ENCODE measurements around the gene NEIL3. TPM values are rescaled to one million over a fixed set of nuclear protein-coding genes. Genes with fewer than 3 reads are reported as not detected.

The NEIL3 gene
- total and polyA plus RNA-seq, 10 of the 15 experiments (the other 5 are each of a cell fraction or from before 2014, with no cell fraction given): 3.0 to 13.8 (median 8.9) TPM

DNA sequence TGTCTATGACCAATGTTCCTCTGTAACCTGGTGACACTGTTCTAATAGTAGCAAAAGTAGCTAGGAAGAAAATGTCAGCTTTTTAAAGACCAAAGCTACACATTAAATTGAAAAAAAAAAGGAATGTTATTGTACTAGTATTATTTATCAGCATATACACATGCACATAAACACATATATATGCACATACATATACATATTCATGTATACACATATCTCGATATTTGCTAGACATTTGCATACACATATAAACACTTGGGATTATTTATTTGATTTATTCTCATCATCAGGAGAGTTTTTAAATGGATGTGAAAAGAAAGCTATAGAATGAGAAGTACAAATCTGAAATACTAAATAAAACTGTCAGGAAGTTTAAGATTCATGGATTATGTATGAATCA lies 21.3 kb upstream of the NEIL3 start:
- Histone ChIP-seq H3K27ac (ENCODE audit: control insufficient read depth, insufficient read depth) (no peak overlapping the region), H3K9me3 (replicated peaks; ENCODE audit: control insufficient read depth, insufficient read depth, low read length) (no peaks in the 10 kb centered on the region), H3K79me2 (ENCODE audit: control insufficient read depth, insufficient read depth, low read length) (no peaks in the 10 kb centered on the region), H3K36me3 (ENCODE audit: control insufficient read depth in 2 of 2, insufficient read depth in 2 of 2, low read length in 1 of 2) (no peaks in the 10 kb centered on the region), H3K27me3 (replicated peaks in 1 of 2; ENCODE audit: control insufficient read depth in 2 of 2, insufficient read depth in 2 of 2, low read length in 1 of 2) (no peaks in the 10 kb centered on the region), H3K4me3 (no peak overlapping the region), H4K20me1 (ENCODE audit: control insufficient read depth, insufficient read depth) (no peaks in the 10 kb centered on the region), H3K4me1 (ENCODE audit: control insufficient read depth, insufficient read depth, low read length) (no peaks in the 10 kb centered on the region), H3K9ac (ENCODE audit: control insufficient read depth, insufficient read depth, low read length) (no peak overlapping the region), H2AFZ (ENCODE audit: control insufficient read depth, low read depth, low read length) (no peak overlapping the region), H3K4me2 (ENCODE audit: control insufficient read depth, insufficient read depth) (no peak overlapping the region)
- WGBS (ENCODE audit: insufficient coverage, insufficient replicate concordance, low lambda C conversion rate, missing lambda C conversion rate): 95% methylated on average over 1 of the region's 1 CpG
- ATAC-seq (no peak), FAIRE-seq (no peak), DNase-seq (ENCODE audit: low read depth, low spot score) (no peak)
- intact Hi-C loops (cut with micrococcal nuclease; ENCODE audit: unreplicated experiment) (no loop called here), in situ Hi-C loops (cut with MboI) (no loop called here)
- TF ChIP-seq, protein P1, sequence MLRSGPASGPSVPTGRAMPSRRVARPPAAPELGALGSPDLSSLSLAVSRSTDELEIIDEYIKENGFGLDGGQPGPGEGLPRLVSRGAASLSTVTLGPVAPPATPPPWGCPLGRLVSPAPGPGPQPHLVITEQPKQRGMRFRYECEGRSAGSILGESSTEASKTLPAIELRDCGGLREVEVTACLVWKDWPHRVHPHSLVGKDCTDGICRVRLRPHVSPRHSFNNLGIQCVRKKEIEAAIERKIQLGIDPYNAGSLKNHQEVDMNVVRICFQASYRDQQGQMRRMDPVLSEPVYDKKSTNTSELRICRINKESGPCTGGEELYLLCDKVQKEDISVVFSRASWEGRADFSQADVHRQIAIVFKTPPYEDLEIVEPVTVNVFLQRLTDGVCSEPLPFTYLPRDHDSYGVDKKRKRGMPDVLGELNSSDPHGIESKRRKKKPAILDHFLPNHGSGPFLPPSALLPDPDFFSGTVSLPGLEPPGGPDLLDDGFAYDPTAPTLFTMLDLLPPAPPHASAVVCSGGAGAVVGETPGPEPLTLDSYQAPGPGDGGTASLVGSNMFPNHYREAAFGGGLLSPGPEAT (IDR thresholded peaks at IDR 0.05; ENCODE audit: low read depth): no peak
- TF ChIP-seq RCOR1 (conservative IDR thresholded peaks at IDR 0.05; ENCODE audit: low read depth, low read length) (no peak), RFX5 (IDR thresholded peaks at IDR 0.05; ENCODE audit: low read depth, low read length) (no peak), MTA2 (IDR thresholded peaks at IDR 0.05; ENCODE audit: low read depth) (no peak)
- no TSS peak for BruUV-seq (replicated peaks)
- ChIA-PET RAD21 (ENCODE audit: unreplicated experiment) (no interaction called here), SMC1A (ENCODE audit: uncharacterized antibody, unreplicated experiment) (interaction anchor here (1.2 kb wide), 1 partner anchor 25 kb away, joined by 4 read pairs; no protein-coding TSS in a partner anchor), POLR2A (no interaction called here), CTCF (interaction anchor here (0.6 to 2.8 kb wide), 2 partner anchors 9 to 50 kb away, joined by 6 to 7 read pairs; no protein-coding TSS in a partner anchor)

DNA sequence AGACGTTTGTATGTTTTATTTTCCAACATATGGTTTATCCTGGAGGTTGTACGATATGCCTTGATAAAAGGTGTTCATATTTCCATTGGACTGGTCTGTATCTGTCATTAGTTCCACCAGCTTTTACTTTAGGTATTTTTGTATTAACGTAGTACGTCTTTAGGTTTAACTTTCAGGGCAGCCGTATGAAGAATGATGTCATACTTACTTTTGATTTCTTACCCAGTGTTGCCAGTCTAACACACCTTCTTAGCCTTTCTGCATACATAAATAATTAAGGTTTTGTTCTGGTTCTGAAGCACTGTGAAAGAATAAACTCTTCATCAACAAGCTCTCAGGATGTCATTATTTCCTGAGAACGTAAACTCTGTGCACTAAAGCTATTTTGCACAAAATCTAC lies 18.9 kb upstream of the NEIL3 start:
- Histone ChIP-seq H3K79me2 (ENCODE audit: control insufficient read depth, insufficient read depth, low read length) (no peaks in the 10 kb centered on the region), H3K27me3 (replicated peaks in 1 of 2; ENCODE audit: control insufficient read depth in 2 of 2, insufficient read depth in 2 of 2, low read length in 1 of 2) (no peaks in the 10 kb centered on the region), H3K4me3 (no peak overlapping the region), H3K27ac (ENCODE audit: control insufficient read depth, insufficient read depth) (no peak overlapping the region), H2AFZ (ENCODE audit: control insufficient read depth, low read depth, low read length) (no peak overlapping the region), H4K20me1 (ENCODE audit: control insufficient read depth, insufficient read depth) (no peaks in the 10 kb centered on the region), H3K36me3 (ENCODE audit: control insufficient read depth in 2 of 2, insufficient read depth in 2 of 2, low read length in 1 of 2) (no peaks in the 10 kb centered on the region), H3K9me3 (replicated peaks; ENCODE audit: control insufficient read depth, insufficient read depth, low read length) (no peaks in the 10 kb centered on the region), H3K4me2 (ENCODE audit: control insufficient read depth, insufficient read depth) (no peak overlapping the region), H3K4me1 (ENCODE audit: control insufficient read depth, insufficient read depth, low read length) (no peaks in the 10 kb centered on the region), H3K9ac (ENCODE audit: control insufficient read depth, insufficient read depth, low read length) (no peak overlapping the region)
- WGBS (ENCODE audit: insufficient coverage, insufficient replicate concordance, low lambda C conversion rate, missing lambda C conversion rate): 30% methylated on average over 6 of the region's 6 CpGs
- intact Hi-C loops (cut with micrococcal nuclease; ENCODE audit: unreplicated experiment): no loop called here
- ATAC-seq (no peak), FAIRE-seq (no peak), DNase-seq (ENCODE audit: low read depth, low spot score) (no peak)
- no TSS peak for BruUV-seq (replicated peaks)
- RAD21 ChIA-PET (ENCODE audit: unreplicated experiment): no interaction called here
- in situ Hi-C loops (cut with MboI): no loop called here
- POLR2A ChIA-PET: no interaction called here
- CTCF ChIA-PET: interaction anchor here (1.4 to 1.5 kb wide), 2 partner anchors 9 to 17 kb away, joined by 3 read pairs; no protein-coding TSS in a partner anchor
- SMC1A ChIA-PET (ENCODE audit: uncharacterized antibody, unreplicated experiment): interaction anchor here (1.5 kb wide), 1 partner anchor 14 kb away, joined by 3 read pairs; no protein-coding TSS in a partner anchor
- TF ChIP-seq HDAC6 (IDR thresholded peaks at IDR 0.05; ENCODE audit: unreplicated experiment) (no peak), MXI1 (IDR thresholded peaks at IDR 0.05; ENCODE audit: low read depth, low read length) (no peak), POLR2AphosphoS5 (IDR thresholded peaks at IDR 0.05; ENCODE audit: low read length) (no peak), HCFC1 (IDR thresholded peaks at IDR 0.05; ENCODE audit: low read length) (no peak), TBL1XR1 (IDR thresholded peaks at IDR 0.05; ENCODE audit: low read depth, low read length) (no peak), ETV6 (conservative IDR thresholded peaks at IDR 0.05 in 1 of 2, IDR thresholded peaks at IDR 0.05 in 1 of 2; ENCODE audit: borderline replicate concordance in 1 of 2, low read depth in 1 of 2) (no peak), ZNF217 (IDR thresholded peaks at IDR 0.05) (no peak), SREBF2 (IDR thresholded peaks at IDR 0.05; ENCODE audit: low read length) (no peak), SP1 (IDR thresholded peaks at IDR 0.05; ENCODE audit: low read depth, low read length) (no peak), RAD21 (IDR thresholded peaks at IDR 0.05; ENCODE audit: insufficient read depth, low read depth, low read length) (no peak), CHD1 (IDR thresholded peaks at IDR 0.05; ENCODE audit: low read depth, low read length) (no peak)
- TF ChIP-seq, protein P2, sequence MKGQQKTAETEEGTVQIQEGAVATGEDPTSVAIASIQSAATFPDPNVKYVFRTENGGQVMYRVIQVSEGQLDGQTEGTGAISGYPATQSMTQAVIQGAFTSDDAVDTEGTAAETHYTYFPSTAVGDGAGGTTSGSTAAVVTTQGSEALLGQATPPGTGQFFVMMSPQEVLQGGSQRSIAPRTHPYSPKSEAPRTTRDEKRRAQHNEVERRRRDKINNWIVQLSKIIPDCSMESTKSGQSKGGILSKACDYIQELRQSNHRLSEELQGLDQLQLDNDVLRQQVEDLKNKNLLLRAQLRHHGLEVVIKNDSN (IDR thresholded peaks at IDR 0.05; ENCODE audit: borderline replicate concordance, extremely low read length, insufficient read depth, low read depth, low read length): no peak
